GM21717 (cell line): ENCODE measurements around the gene ERICH4.
"Not testable (repeated sequence)": the region's sequence is repeated elsewhere in the genome, so short reads cannot be mapped to it uniquely, and the experiment has no call there.

Source experiments
- ATAC-seq: cut with Tn5 transposase; IDR thresholded peaks from one replicate; pipeline ENCODE4 v1.9.1; 2021; ENCODE audit warnings: mild to moderate bottlenecking, moderate library complexity; ENCODE audit not compliant: unreplicated experiment

The ERICH4 gene

DNA sequence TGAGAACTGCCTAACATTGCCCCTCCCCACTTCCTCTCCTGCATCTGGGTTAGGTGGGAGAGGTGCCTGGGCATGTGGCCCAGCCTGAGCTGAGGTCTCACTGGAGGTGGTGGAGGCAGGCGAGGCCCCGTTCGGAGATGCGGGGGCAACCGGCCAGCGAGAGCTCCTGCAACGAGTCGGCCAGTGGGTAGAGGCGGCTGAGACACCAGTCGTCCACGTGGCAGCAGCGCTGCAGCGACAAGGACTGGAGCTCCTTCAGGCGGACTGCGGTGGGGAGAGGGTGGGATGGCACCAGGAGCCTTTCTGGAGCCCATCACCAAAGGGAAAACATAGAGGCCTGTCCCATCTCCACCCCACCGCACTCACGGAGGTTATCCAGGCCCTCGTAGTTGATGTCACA, 9.8 kb upstream of the ERICH4 start:
- no peak for ATAC-seq

DNA sequence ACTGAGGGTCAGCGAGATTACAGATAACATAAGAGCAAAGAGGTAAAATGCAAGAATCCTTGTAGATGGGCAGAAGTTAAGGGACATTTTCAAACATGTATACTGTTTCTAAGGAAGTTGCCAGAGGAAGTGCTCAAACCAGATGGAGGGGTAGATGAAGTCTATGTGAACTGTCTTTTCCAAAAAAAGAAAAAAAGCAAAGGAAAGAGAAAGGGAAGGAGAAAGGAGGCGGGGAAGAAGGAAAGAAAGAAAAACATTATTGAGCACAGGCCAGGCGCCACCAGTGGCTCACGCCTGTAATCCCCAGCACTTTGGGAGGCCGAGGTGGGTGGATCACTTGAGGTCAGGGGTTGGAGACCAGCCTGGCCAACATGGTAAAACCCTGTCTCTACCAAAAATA, 8.5 kb upstream of the ERICH4 start:
- ATAC-seq: no peak

DNA sequence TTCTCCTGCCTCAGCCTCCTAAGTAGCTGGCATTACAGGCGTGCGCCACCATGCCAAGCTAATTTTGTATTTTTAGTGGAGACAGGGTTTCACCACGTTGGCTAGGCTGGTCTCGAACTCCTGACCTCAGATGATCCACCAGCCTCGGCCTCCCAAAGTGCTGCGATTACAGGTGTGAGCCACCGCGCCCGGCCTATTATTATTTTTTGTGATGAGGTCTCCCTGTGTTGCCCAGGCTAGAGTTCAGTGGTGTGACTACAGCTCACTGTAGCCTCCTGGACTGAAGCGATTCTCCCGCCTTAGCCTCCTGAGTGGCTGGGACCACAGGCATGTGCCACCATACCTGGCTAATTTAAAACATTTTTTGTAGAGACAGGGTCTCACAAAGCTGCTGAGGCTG, 7.6 kb upstream of the ERICH4 start:
- ATAC-seq: not testable (repeated sequence)

DNA sequence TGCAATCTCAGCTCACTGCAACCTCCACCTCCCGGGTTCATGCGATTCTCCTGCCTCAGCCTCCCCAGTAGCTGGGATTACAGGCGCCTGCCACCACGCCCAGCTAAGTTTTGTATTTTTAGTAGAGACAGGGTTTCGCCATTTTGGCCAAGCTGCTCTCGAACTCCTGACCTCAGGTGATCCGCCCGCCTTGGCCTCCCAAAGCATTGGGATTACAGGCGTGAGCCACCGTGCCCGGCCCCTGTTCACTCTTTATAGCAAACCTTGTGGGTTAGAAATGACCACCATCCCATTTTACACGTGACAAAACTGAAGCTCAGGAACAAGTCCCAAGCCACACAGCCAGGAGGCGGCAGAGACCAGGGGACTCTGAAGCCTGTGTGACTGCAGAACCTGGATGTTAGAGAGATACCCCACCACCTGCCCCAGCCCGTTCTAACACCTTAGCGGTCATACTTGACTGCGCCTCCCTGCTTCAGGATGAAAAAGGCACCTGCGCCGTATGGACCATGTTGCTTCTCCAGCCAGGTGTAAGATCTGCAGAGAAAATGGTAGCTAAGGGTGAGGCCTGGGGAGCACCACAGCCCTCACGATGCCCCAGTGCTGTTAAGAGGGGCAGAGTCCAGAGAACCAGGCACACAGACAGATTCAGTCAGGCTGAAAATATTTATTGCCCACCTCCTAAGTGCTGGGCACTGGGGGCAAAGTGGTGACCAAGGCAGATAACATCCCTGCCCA, 6.9 kb upstream of the ERICH4 start:
- no peak for ATAC-seq

DNA sequence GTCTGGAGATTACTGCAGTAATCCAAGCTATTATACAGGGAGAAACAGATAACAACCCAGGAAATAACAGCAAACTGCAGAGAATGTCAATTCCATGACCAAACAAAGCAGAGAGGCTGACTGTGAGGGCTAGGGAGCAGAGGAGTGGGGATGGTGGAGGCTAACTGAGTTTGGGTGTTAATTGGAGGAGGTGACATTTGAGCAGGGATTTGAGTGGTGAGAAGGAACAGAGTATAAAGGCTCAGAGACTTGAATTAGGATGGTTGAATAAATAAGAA, 6.3 kb upstream of the ERICH4 start:
- no peak for ATAC-seq

DNA sequence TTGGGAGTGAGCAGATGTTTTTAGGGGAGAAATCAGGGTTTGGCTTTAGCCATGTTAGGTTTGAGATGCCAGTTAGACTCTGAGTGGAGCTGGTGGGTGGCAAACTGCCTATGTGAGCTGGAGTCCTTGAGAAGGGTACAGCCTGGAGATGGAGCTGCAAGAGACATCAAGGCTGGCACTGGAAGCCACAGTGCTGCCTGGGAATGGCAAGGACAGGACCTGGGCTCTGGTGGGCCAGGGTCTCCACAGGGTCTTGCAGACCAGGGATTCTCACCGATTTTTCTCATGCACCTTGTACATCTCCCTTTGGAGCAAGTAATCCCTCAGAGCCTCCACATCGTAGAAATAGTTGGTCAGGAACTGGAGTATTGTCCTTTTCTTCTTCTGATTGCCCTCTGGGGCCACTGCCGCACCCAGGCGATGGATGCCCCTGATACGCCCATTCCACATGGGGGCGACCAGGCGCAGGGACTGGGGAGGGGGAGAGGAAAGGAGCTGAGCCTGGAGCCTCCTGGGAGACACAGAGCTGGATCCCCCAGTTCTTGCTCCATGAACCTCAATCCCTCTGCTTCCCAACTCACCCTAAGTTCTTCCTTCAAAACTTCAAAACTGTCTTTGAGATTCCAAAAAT, 4.9 kb upstream of the ERICH4 start:
- ATAC-seq: no peak

DNA sequence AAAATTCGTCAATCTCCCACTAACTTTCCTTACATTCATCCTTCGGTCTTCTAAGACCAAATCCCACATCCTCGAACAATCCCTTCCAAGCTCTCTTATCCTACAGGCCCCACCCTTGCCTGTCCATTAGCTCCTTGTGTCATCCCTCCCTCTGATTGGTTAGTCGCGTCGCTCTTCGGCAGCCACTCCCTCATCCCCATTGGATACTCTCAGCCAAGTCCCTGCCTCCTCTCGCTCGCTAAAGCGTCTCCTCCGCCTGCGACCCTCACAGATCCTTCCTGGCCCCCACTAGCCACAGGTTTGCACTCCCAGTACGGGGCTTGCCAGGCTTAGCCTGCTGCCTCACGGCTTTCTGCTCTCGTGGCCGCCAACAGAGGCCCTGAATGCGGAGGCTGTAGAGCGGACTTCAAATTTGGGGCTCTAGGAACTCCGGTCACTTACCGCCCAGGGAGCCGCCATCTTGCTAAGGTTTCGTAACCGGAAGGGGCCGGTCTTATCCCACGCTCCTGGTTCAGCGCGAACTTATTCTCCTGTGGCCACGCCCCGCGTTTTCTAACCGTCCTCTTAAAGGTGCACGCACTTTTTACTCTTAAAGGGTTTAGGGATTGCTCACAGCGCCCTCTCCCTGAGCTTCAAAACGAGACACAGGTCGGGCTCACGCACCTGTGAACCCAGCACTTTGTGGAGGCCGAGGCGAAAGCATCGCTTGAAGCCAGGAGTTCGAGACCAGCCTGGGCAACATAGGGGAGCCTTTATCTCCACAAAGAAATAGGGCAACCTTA, 3.3 kb upstream of the ERICH4 start, which contains the start of gene DMAC2:
Gene DMAC2, minus strand, starts transcription at position 472 of the 782 bp plus-strand sequence. Its CDS starts 13 bp downstream, at position 459.
- ATAC-seq: peak; percentile 72

DNA sequence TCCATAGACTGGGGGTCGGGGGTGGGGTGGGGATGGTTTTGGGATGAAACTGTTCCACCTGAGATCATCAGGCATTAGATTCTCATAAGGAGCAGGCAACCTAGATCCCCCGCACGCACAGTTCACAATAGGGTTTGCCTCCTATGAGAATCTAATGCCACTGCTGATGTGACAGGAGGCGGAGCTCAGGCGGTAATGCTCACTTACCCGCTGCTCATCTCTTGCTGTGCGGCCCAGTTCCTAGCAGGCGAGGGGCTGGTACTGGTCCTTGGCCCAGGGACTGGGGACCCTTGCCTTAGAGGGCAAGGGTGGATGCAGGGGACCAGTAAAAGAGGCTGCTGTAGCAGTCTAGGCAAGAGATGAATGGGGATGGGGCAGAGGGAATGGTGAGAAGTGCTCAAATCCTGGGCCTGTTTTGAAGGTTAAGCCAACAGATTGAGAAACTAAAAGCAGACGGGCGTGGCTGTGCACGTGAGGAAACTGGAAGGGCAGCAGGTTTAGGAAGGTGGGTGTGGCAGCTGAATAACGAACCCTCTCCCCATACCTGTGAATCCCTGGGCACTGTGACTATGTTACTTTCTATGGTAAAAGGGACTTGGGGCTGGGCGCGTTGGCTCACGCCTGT, 1.5 kb upstream of the ERICH4 start:
- no peak for ATAC-seq

DNA sequence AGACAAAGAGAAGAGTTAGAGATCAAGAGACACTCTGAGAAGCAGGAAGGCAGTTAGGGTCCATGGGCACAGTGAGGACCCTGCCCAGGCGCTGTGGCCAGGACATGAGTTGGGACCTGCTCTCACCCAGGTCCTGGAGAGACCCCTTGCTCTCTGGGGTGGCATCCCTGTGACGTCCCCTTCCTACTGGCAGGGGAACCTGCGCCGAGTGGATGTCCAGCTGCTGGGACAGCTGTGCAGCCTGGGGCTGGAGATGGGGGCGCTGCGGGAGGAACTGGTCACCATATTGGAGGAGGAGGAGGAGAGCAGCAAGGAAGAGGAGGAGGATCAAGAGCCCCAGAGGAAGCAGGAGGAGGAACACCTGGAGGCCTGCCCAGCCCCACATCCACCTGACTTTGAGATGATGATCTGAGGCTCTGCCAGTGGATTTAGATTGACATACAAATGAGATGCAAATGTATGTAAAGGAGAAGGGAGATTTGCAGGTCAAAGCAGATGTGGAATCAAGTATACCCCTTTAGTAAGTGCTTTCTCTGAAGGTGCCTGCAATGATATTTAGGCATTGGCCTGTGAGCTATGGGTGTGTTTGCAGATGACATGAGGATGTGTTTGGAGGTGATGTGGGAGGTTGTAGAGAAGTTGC, 978 bp downstream of the ERICH4 start:
- ATAC-seq: no peak

DNA sequence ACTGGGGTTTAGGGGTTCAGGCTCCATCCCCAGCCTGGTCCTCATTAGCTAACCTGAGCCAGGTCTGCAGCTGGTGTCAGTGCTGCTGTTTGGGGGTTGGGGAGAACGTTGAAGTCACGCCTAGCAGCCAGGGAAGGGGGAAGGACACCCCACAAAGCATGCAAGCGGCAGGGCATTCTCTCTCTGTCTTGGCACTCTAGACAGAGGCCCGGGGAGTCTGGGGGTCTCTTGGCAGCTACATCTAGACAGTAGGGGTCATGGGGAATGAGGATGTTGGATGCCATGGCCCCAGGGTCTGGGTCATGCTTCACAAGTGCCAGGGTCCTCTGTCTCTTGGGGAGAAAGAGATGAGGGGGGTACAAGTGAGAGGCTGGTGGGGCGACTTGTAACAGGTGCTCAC, 2.6 kb downstream of the ERICH4 start:
- ATAC-seq: no peak

DNA sequence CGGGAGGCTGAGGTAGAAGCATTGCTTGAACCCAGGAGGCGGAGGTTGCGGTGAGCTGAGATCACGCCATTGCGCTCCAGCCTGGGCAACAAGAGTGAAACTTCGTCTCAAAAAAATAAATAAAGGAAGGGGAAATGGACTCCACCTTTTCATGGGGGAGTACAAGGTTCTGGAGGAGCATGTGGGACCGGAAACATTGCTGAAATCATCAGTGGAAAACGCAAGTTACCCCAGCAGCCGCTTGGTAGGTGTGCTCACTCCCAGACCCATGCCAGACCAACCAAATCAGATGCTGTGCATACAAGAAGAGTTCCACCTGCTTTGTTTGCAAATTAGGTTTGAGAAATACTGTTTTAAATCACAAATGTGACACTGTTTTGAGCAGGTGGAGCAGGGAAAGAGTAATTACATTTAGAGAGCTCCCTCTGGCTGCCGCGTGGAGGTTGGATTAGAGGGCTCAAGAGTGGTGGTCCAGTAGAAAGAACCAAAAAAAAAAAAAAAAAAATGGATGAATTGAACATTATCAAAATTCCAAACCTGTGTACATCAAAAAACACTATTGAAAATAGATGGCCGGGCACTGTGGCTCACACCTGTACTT, 4.9 kb downstream of the ERICH4 start:
- no peak for ATAC-seq

DNA sequence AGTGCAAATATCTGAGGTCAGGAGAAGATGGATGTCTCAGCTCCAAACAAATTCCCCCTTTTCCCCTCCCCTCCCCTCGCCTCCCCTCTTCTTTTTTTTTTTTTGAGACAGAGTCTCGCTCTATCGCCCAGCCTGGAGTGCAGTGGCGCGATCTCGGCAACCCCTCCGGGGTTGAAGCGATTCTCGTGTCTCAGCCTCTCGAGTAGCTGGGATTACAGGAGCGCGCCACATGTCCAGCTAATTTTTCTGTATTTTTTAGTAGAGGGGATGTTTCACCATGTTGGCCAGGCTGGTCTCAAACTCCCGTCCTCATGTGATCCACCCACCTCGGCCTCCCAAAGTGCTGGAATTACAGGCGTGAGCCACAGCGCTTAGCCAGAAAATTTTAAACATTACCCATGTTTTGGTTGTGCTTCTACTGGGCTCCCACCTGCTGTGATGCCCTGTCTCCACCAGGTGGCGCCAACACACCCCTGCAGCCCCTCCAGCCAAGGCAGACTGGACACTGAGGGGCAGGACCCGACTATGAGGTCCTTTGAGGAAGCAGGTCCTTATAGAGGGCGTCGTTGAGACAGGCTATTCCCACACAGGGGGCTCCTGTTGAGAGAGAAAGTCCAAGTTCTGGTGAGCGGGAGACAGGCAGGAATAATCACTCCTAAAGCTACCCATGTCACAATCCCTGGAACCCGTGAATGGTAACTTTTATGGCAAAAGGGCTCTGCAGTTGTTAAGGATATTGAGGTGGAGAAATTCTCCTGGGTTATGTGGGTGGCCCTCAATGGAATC, 6.3 kb downstream of the ERICH4 start:
- no peak for ATAC-seq

DNA sequence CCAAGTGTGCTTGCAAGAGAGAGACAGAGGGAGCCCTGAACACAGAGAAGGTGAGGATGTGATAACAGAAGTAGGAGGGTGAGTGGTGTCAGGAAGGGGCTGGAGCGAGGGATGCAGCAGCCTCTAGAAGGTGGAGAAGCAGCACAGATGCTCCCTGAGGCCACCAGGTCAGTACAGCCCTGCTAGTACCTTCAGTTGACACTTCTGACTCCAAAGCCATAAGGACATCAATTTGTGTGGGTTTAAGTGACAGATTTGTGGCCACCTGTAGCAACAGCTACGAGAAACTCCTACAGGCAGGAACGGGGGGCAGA, 6.9 kb downstream of the ERICH4 start:
- ATAC-seq: no peak

DNA sequence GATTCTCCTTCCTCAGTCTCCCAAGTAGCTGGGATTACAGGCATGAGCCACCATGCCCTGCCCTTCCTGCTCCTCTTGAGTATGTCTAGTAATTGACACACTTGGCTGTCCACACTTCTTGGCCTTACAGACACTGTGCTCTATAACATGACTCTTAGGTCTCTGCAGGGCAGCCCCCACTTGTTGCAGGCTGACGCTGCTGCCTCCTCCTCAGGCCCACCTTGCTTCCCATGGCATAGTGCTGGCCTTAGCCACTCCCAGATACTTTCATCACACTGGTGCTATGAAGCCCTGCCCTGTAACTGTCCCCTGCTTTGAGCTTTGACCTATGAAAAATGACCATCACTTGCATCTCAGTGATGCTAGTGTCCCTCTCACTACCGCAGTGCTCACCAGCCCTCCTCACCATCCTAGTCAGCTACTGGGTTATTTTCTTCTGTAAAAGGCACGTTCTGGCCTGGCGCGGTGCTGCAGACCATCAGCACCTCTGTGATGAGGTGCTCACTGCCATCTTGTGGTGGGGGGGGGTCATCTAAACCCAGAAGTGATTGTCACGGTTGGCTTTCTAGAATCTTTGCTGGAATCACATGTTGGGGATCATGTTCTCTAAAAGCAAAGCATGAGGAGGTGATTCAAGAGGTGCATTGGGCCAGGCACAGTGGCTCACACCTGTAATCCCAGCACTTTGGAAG, 9.8 kb downstream of the ERICH4 start:
- no peak for ATAC-seq

DNA sequence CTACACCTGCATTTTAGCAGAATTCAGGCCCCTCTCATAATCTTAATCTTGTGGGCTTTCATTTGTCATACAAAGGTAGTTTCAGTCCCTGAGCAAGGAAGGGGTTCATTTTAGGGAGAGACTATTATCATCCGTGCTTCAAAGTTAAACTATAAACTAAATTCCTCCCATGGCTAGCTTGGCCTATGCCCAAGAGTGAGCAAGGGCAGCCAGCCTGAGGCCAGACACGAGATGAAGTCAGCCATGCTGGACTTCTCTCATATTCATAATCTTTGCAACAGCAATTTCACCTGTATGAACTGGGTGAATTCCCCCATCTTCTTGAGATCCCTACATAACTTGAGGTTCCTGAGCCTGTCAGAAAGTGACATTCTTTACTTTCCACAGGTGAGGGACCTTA, 13.0 kb downstream of the ERICH4 start:
- ATAC-seq: no peak

DNA sequence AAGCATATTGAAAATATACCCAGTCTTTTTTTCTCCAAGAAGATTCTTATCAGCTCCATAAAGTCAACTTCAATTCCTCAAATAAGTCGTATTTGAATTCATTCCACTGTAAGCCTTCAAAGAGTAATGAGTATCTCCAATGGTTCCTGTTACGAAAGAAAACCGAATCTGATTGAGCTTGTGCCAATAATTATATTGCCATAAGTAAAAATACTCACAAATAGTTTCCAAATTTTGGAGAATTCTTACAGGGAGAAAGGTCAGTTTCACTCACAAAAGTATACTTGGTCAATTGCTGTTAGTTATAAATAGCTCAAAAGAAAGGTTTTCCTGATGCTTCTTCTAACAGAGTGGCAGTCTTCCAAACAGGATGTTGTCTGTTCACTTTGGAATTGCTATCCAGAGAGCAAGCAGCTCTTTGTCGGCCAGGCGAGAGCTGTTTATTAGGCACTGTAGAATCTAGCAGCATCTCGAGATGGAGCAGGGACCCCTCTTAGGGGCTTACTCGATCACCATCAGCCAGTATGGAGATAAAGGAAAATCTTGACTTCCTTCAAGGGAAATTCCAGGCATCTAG, 13.5 kb downstream of the ERICH4 start:
- no peak for ATAC-seq

DNA sequence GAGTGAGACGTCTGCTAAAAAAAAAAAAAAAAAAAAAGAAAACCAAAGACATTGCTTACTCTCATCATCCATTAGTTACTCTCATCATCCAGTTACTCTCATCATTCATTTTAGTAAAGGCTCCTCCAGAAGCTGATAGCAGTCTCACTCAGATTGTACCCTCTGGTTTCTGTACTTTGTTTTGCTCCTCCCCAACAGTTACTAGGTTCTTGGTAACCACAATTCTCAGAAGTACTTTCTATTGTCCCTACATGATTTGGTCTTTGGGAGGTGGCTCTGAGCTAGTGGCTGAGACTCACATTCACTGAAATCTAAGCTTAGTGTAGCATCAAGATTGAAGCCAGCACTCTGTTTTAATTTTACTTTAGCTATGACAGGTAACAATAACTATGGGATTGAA, 14.3 kb downstream of the ERICH4 start:
- no peak for ATAC-seq

DNA sequence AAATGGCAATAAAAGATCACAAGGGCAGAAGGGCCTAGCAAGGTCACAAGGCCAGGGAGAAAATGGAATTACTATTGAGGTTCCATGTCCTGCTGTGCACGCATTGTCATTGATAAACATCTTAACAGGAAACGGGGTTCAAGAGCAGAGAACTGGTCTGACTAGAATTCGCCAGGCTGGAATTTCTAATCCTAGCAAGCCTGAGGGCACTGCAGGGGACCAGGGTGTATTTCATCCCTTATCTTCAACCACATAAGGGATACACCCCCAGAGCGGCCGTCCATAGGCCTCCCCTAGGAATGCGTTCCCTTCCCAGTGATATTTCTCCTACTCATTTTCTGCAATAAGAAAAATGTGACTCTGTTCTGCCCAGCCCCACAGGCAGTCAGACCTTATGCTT, 19.5 kb downstream of the ERICH4 start:
- ATAC-seq: no peak
